RWPE2 (cell line): ENCODE data around the gene STAC2.
"Not testable (repeated sequence)": the region's sequence is repeated elsewhere in the genome, so short reads cannot be mapped to it uniquely, and the experiment has no call there.

Experiments used
- ATAC-seq: fragments of 200-7000 bp; cut with Tn5 transposase; 3 replicates; pipeline ENCODE4 v1.9.1; 2021; ENCODE audit warnings: low read depth
- DNase-seq: peaks from one replicate; pipeline ENCODE4 v3.0.0-alpha.2; 2020; ENCODE audit warnings: low spot score
- H3K27ac ChIP-seq: fragments of 450-650 bp; 2 replicates; pipeline ENCODE4 v1.5.1; 2017; ENCODE audit warnings: mild to moderate bottlenecking; ENCODE audit not compliant: poor library complexity, severe bottlenecking
- H3K27me3 ChIP-seq: fragments of 250-450 bp; sonication (Bioruptor Pico); 2 replicates; pipeline ENCODE4 v1.5.1; 2021; ENCODE audit warnings: mild to moderate bottlenecking, moderate library complexity; ENCODE audit not compliant: insufficient read depth, poor library complexity, severe bottlenecking
- H3K36me3 ChIP-seq: fragments of 250-450 bp; sonication (Bioruptor Pico); 2 replicates; pipeline ENCODE4 v1.5.1; 2020; ENCODE audit warnings: low read depth, mild to moderate bottlenecking, moderate library complexity
- H3K4me1 ChIP-seq: fragments of 250-450 bp; sonication (Bioruptor Pico); 2 replicates; pipeline ENCODE4 v1.5.1; 2021; ENCODE audit warnings: mild to moderate bottlenecking, moderate library complexity; ENCODE audit not compliant: insufficient read depth, poor library complexity, severe bottlenecking
- H3K4me3 ChIP-seq: fragments of 250-450 bp; sonication (Bioruptor Pico); 2 replicates; pipeline ENCODE4 v1.5.1; 2021; ENCODE audit warnings: mild to moderate bottlenecking, moderate library complexity; ENCODE audit not compliant: severe bottlenecking
- H3K9me3 ChIP-seq: fragments of 250-450 bp; sonication (Bioruptor Pico); 2 replicates; pipeline ENCODE4 v1.5.1; 2021; ENCODE audit warnings: mild to moderate bottlenecking, moderate library complexity; ENCODE audit not compliant: severe bottlenecking
- TF ChIP-seq, protein P1 (sequence below): fragments of 450-650 bp; IDR thresholded peaks from one replicate; pipeline ENCODE4 v1.5.1; 2017; ENCODE audit warnings: mild to moderate bottlenecking, moderate library complexity; ENCODE audit not compliant: poor library complexity, severe bottlenecking

Gene STAC2

DNA sequence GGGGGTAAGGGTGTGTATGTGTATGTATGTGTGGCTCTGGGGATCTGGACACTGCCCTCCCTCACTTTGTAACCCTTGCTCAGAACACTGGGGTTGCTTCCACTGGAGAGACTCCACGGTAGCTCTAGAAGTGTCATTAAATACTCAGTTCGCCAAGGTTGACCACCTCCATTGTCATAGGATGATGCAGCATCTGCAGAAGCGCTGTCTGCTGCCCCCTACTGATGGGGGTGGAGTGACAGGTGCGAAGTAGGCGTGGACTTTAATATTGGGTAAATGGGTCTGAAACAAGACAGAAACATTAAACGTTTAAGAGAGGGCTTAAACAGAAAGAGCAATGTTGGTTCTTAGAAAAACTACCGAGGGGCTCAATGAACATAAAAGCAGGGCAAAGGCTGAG is 35.5 kb upstream of the STAC2 start:
- Histone ChIP-seq H3K27ac (no peak overlapping the region), H3K4me3 (no peak overlapping the region), H3K36me3 (peaks cover 17% of the 10 kb centered on the region), H3K9me3 (no peaks in the 10 kb centered on the region), H3K27me3 (no peaks in the 10 kb centered on the region), H3K4me1 (no peaks in the 10 kb centered on the region)
- TF ChIP-seq, protein P1, sequence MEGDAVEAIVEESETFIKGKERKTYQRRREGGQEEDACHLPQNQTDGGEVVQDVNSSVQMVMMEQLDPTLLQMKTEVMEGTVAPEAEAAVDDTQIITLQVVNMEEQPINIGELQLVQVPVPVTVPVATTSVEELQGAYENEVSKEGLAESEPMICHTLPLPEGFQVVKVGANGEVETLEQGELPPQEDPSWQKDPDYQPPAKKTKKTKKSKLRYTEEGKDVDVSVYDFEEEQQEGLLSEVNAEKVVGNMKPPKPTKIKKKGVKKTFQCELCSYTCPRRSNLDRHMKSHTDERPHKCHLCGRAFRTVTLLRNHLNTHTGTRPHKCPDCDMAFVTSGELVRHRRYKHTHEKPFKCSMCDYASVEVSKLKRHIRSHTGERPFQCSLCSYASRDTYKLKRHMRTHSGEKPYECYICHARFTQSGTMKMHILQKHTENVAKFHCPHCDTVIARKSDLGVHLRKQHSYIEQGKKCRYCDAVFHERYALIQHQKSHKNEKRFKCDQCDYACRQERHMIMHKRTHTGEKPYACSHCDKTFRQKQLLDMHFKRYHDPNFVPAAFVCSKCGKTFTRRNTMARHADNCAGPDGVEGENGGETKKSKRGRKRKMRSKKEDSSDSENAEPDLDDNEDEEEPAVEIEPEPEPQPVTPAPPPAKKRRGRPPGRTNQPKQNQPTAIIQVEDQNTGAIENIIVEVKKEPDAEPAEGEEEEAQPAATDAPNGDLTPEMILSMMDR = peak; percentile 13
- DNase-seq (no peak), ATAC-seq (no peak)

DNA sequence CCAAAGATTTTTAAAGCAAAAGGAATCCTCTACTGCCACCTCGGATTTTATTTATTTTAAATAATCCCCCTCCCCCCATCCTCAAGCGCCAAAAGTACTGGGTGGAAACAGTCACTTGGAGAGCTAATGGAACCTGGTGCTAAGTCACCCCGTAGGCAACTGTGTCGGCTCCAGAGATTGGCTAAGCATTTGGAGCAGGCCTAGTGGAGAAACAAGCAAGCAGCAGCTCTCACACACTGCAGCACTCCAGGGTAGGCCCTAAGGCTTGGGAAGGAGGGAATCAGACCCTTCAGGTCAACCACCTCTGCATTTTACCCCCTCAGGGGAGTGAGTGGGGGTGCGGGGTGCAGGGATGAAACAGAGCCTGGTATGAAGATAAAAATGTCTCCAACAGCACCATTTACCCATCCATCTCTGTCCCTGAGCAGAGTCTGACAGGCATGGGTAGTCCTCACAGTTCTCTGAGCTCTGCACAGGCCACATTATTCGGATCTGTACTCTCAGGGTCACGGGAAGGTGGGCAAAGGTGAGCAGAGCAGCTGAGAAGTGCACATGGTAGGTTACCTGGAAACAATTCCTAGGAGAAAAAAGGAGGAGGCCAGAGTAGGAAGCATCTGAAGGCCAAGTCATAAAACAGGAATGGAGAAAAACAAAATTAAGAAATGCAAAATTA is 27.2 kb upstream of the STAC2 start:
- no peak overlapping the region for H3K27ac ChIP-seq
- peaks cover 8% of the 10 kb centered on the region for H3K4me1 ChIP-seq
- DNase-seq = no peak

DNA sequence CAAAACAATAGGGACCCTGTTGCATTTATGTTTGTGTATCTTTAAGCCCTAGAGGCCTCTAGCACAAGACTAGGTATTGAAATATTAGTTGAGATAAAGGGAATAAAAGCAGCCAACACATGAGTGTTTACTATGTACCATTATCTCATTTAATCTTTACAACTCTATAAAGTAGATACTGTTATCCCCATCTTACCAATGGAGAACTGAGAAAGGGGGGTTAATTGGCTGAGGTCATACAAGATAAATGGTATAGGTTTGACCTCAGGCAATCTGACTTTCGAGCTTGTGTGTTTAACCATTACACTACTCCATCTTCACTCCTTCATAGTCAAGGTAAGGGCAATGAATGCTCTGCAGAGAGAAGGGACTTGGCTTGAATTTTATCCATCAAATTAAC is 26.3 kb upstream of the STAC2 start:
- Histone ChIP-seq H3K27ac (no peak overlapping the region), H3K9me3 (no peaks in the 10 kb centered on the region), H3K4me1 (peaks cover 8% of the 10 kb centered on the region), H3K27me3 (no peaks in the 10 kb centered on the region), H3K36me3 (no peaks in the 10 kb centered on the region), H3K4me3 (no peak overlapping the region)
- TF ChIP-seq, protein P1 = no peak
- DNase-seq = no peak
- no peak for ATAC-seq

More for the DNA sequence above, 27.2 kb upstream of the STAC2 start:
- H3K4me3 ChIP-seq = no peak overlapping the region
- H3K36me3 ChIP-seq = no peaks in the 10 kb centered on the region
- TF ChIP-seq, protein P1 = no peak
- H3K27me3 ChIP-seq = no peaks in the 10 kb centered on the region
- ATAC-seq = no peak
- no peaks in the 10 kb centered on the region for H3K9me3 ChIP-seq

DNA sequence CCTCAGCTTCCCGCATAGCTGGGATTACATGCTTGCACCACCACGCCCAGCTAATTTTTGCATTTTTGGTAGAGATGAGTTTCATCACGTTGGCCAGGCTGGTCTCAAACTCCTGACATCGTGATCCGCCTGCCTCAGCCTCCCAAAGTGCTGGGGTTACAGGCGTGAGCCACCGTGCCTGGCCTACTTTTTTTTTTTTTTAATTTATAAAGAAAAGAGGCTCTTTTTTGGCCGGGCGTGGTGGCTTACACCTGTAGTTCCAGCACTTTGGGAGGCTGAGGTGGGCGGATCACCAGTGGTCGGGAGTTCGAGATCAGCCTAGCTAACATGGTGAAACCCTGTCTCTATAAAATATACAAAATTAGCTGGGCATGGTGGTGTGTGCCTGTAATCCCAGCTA is 24.3 kb upstream of the STAC2 start:
- ATAC-seq = not testable (repeated sequence)

DNA sequence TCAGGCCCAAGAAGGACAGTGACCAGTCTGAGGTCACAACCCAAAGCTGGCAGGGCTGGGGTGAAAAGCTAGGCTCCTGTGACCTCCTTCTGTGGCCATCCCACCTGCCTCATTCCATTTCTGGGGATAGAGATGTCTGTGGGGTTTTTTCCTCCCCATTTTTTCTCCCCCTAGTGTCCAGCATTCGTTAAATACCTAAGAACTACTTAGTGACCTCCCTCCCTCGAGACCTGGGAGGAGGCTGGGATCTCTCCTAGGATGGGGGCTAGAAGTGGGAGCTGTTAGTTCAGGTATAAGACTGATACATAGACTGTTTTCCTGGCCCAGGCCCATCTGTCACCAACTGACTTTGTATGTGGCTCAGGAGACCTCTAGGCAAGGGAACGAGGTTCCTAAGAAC is 20.5 kb upstream of the STAC2 start:
- Histone ChIP-seq H3K27ac (no peak overlapping the region), H3K4me1 (peaks cover 8% of the 10 kb centered on the region), H3K4me3 (no peak overlapping the region), H3K27me3 (no peaks in the 10 kb centered on the region), H3K36me3 (no peaks in the 10 kb centered on the region), H3K9me3 (no peaks in the 10 kb centered on the region)
- no peak for ATAC-seq
- DNase-seq = no peak
- TF ChIP-seq, protein P1 = no peak

More for the DNA sequence above, 24.3 kb upstream of the STAC2 start:
- not testable (repeated sequence) for H3K9me3 ChIP-seq, H3K27me3 ChIP-seq, H3K4me1 ChIP-seq, H3K27ac ChIP-seq, H3K36me3 ChIP-seq, H3K4me3 ChIP-seq, DNase-seq
